Sigmoid colon (tissue), 4 donors: ENCODE data around the gene SETBP1.

Experiments
- POLR2A ChIP-seq, 2 donors: fragments of 450-650 bp; IDR thresholded peaks; one replicate each; pipeline ENCODE4 v1.6.1; 2016; ENCODE audit warnings: antibody characterized with exemption in 2 of 2, mild to moderate bottlenecking in 2 of 2, moderate library complexity in 2 of 2
- POLR2AphosphoS5 ChIP-seq, 4 donors: sonication (generic); formaldehyde crosslinking; IDR thresholded peaks; one replicate each; pipeline ENCODE4 v1.6.1; 2017; ENCODE audit warnings: antibody characterized with exemption in 4 of 4
- TF ChIP-seq, protein P1 (sequence below), 4 experiments: fragments of 450-650 bp in 3 of 4; fragments of 200-600 bp in 1 of 4; IDR thresholded peaks; one replicate each; pipeline ENCODE4 v1.5.1; 2016 to 2019; ENCODE audit warnings: antibody characterized with exemption in 4 of 4, mild to moderate bottlenecking in 3 of 4, moderate library complexity in 2 of 4

DNA sequence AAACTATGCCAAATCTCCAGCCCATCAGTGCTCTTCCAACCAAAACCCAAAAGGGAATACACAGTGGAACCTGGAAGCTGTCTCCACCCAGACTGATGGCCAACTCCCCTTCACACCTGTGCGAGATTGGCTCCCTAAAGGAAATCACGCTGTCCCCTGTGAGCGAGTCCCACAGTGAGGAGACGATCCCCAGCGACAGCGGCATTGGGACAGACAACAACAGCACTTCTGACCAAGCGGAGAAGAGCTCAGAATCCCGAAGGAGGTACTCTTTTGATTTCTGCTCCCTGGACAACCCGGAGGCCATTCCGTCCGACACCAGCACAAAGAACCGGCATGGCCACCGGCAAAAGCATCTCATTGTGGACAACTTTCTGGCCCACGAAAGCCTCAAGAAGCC lies 271.1 kb downstream of the SETBP1 start:
- no peak for TF ChIP-seq POLR2A (IDR thresholded peaks at IDR 0.05)
- no peak for TF ChIP-seq POLR2AphosphoS5 (IDR thresholded peaks at IDR 0.05)
- TF ChIP-seq, protein P1, sequence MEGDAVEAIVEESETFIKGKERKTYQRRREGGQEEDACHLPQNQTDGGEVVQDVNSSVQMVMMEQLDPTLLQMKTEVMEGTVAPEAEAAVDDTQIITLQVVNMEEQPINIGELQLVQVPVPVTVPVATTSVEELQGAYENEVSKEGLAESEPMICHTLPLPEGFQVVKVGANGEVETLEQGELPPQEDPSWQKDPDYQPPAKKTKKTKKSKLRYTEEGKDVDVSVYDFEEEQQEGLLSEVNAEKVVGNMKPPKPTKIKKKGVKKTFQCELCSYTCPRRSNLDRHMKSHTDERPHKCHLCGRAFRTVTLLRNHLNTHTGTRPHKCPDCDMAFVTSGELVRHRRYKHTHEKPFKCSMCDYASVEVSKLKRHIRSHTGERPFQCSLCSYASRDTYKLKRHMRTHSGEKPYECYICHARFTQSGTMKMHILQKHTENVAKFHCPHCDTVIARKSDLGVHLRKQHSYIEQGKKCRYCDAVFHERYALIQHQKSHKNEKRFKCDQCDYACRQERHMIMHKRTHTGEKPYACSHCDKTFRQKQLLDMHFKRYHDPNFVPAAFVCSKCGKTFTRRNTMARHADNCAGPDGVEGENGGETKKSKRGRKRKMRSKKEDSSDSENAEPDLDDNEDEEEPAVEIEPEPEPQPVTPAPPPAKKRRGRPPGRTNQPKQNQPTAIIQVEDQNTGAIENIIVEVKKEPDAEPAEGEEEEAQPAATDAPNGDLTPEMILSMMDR (IDR thresholded peaks at IDR 0.05): no peak
